SW480 (cell line): ENCODE measurements around the gene H6PD.

Experiments used
- DNase-seq: peaks from one replicate; pipeline ENCODE4 v3.0.0-alpha.2; 2016; ENCODE audit warnings: low spot score

The H6PD gene

DNA sequence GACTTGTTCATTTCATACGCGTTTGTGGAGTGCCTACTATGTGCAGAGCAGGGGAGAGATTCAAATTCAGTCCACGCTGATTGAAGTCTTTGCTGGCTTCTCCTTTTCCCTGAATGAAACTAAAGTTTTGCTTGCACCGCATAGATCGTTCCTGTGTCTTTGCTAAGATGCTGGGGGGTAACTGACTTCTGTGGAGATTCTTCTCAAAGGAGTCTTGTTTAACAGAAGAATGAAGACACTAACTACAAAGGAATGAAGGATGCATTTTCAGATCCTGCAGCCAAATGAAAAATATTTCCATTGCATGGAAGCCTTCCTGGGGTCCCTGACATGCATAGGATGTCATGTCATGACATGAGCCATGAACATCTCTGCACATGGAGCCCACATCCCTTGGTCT lies 26.9 kb upstream of the H6PD start:
- no peak for DNase-seq

GRCh38 chr1:9211291-9211811 lies 23.2 kb upstream of the H6PD start:
- DNase-seq: no peak

DNA sequence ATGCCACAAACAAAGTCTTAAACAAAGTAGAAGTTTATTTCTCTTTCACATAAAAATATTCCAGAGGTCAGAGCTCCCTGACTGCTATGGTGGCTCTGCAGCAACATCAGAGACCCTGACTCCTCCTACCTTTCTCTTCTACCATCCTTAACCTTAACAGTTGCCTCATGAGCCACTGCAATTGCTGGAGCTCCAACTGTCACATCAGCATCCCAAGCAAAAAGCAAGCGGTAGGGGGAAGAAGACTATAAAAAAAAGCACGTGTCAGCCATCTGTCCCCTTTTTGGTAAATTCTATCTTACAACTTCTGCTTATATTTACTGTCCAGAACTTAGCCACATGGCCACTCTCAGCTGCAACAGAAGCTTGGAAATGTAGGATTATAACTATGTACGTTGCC lies 21.8 kb upstream of the H6PD start:
- no peak for DNase-seq

DNA sequence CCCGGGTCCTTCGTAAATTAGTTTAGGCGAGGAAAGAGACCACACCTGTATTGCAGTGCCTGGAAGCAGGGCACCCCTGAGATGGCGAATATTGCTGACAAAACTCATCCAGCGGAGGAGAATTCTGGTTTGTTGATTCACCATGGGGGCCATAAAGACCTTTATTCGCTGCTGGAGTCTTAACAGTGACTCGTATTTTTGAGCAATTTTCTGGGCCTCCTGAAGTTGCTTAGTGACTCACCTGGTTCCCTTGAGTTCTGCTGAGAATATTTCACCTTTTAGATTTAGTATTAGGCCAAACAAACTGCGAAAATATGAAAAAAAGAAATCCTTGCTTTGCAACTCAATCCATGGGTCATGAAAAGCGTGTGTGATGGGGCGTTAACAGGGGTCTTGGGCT lies 20.6 kb upstream of the H6PD start:
- DNase-seq: no peak

GRCh38 chr1:9218917-9219316 lies 15.7 kb upstream of the H6PD start:
- no peak for DNase-seq

GRCh38 chr1:9222846-9223625 lies 11.5 kb upstream of the H6PD start:
- DNase-seq: no peak

GRCh38 chr1:9224664-9225410 lies 9.7 kb upstream of the H6PD start:
- DNase-seq: no peak

GRCh38 chr1:9225411-9225785 lies 9.2 kb upstream of the H6PD start:
- no peak for DNase-seq

DNA sequence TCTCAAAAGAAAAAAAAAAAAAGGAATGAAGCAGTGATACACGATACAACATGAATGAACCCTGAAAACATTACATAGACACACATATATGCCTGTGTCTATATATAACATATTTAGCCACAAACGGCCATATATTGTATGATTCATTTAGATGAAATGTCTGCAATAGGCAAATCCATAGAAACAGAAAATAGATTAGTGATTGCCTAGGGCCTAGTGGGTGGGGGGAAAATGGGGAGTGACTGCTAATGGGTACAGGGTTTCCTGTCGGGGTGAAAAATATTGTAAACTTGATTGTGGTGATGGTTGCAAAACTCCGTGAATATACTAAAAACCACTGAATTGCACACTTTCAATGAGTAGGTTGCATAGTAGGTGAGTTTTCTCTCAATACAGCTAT lies 6.0 kb upstream of the H6PD start:
- DNase-seq: no peak

DNA sequence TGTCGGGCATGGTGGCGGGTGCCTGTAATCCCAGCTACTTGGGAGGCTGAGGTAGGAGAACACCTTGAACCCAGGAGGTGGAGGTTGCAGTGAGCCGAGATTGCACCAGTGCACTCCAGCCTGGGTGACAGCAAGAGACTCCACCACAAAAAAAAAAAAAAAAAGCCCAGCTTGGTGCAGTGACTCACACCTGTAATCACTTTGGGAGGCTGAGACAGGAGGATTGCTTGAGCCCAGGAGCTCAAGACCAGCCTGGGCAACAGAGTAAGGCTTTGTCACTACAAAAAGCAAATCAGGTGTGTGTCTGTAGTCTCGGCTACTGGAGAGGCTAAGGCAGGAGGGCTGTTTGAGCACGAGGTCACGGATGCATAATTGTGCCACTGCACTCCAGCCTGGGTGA lies 5.0 kb upstream of the H6PD start:
- DNase-seq: no peak

- DNase-seq: no peak
These were observed 3.6 kb upstream of the H6PD start for GRCh38 chr1:9230869-9231533.

- DNase-seq: peak; percentile 33
These were observed 2.8 kb upstream of the H6PD start for GRCh38 chr1:9231648-9232332.

- DNase-seq: no peak
These were observed 1.2 kb upstream of the H6PD start for GRCh38 chr1:9233241-9233941.

GRCh38 chr1:9233942-9234222 lies 692 bp upstream of the H6PD start:
- DNase-seq: no peak

- no peak for DNase-seq
These were observed 504 bp downstream of the H6PD start for GRCh38 chr1:9235096-9235459.

DNA sequence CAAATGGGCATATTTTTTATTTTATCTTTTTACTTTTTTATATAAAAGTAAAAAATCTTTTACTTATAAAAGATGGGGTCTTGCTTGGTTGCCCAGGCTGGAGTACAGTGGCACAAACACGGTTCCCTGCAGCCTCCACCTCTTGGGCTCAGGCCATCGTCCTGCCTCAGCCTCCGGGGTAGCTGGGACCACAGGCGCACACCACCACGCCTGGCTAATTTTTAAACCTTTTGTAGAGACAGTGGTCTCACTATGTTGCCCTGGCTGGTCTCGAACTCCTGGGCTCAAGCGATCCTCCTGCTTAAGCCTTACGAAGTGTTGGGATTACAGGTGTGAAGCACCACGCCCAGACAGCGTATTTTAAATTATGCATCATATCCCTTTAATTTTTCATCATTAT lies 986 bp downstream of the H6PD start:
- no peak for DNase-seq

GRCh38 chr1:9238134-9238533 lies 3.6 kb downstream of the H6PD start:
- DNase-seq: peak; percentile 29

- no peak for DNase-seq
These were observed 4.0 kb downstream of the H6PD start for GRCh38 chr1:9238550-9238949.

GRCh38 chr1:9239622-9240401 lies 5.2 kb downstream of the H6PD start:
- DNase-seq: peak; percentile 95

DNA sequence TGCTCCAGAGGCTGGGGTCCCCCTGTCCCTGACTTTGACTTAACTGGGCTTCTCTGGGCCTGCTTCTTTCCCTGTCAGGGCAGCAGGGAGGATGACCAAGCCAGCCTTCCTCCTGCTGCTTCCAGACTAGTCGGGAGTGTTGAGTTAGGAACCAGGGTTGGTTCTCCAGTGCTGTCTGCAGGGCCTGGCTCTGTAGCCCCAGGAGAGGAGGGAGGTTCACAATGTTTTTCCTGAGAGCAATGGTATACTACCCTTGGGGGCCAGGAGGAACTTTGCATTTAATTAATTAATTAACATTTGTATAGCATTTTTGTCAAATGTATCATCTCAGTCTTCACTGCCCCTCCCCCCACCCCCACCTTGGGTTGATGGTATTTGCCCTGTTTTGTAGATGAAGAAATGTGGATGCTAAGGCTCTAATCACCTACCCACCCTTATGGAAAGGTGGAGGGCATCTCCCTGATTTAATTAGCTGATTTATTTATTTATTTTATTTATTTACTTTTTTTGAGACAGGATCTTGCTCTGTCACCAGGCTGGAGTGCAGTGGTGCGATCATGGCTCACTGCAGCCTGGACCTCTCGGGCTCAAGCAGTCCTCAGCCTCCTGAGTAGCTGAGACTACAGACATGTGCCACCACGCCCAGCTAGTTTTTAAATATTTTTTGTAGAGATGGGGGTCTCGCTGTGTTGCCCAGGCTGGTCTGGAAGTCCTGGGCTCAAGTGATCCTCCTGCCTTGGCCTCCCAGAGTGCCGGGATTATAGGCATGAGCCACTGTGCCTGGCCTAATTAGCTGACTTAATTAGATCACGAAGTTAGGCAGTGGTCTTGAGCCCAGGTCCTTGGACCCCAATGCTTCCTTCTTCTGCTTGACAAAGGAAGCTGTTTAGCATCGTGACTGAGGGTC lies 6.6 kb downstream of the H6PD start:
- no peak for DNase-seq
